HepG2 (cell line): ENCODE data around the gene CFAP46. TPM values are rescaled to one million over a fixed set of nuclear protein-coding genes. Genes with fewer than 3 reads are reported as not detected.

Experiments used
- ATAC-seq: fragments of 200-7000 bp; cut with Tn5 transposase; 3 replicates; pipeline ENCODE4 v1.9.1; 2020; ENCODE audit warnings: mild to moderate bottlenecking, moderate library complexity
- BruUV-seq: library from RNA; stranded (reverse); fragments of 400-500 nt; replicated peaks from 2 replicates; lab custom pipeline; 2021; lab: Mats Ljungman, UMichigan
- CTCF ChIA-PET: fragments of 300-600 bp; formaldehyde crosslinking; extraction: SDS; loops from one replicate; lab custom pipeline; 2021; ENCODE audit warnings: low total read pairs, inconsistent platforms, low intra/inter-chr PET ratio; lab: Yijun Ruan, JAX
- POLR2A ChIA-PET: fragments of 350-600 bp; sonication (Branson Sonifier 250); formaldehyde crosslinking; loops from one replicate; lab custom pipeline; 2020; ENCODE audit warnings: antibody characterized with exemption, inconsistent platforms; lab: Yijun Ruan, JAX
- DNase-seq: peaks from one replicate; pipeline ENCODE4 v3.0.0-alpha.2; 2015; ENCODE audit warnings: low spot score
- FAIRE-seq: peaks from 3 replicates; lab custom pipeline; 2011; peaks lifted over from hg19 to GRCh38; lab: Jason Lieb, UNC
- H2AFZ ChIP-seq: one replicate; pipeline ENCODE4 v1.6.1; 2011; ENCODE audit warnings: low read length, inconsistent platforms
- H3K27ac ChIP-seq: fragments of 300-600 bp; 3 replicates; pipeline ENCODE4 v1.8.0; 2011; ENCODE audit warnings: mixed run types, mild to moderate bottlenecking, mixed read lengths, low read length, inconsistent platforms; ENCODE audit not compliant: insufficient read depth; ENCODE audit errors: extremely low read length
- H3K27me3 ChIP-seq, 2 experiments: fragments of 200-600 bp in 1 of 2; 2 replicates in 1 of 2; 3 replicates in 1 of 2; pipeline versions ENCODE4 v1.6.0 to v1.8.0; 2011; ENCODE audit warnings: low read length in 2 of 2, mild to moderate bottlenecking in 2 of 2, moderate library complexity in 2 of 2, inconsistent platforms in 1 of 2; ENCODE audit not compliant: insufficient read depth in 2 of 2, control insufficient read depth in 1 of 2
- H3K36me3 ChIP-seq, 2 experiments: fragments of 200-600 bp in 1 of 2; replicated peaks in 1 of 2; 2 replicates in 1 of 2; 3 replicates in 1 of 2; pipeline versions ENCODE4 v1.5.1 to v1.8.0; 2011; ENCODE audit warnings: low read length in 2 of 2, inconsistent platforms in 1 of 2; ENCODE audit not compliant: insufficient read depth in 2 of 2, control insufficient read depth in 1 of 2
- H3K4me1 ChIP-seq: 2 replicates; pipeline ENCODE4 v1.5.1; 2012; ENCODE audit warnings: low read length, inconsistent platforms; ENCODE audit not compliant: insufficient read depth
- H3K4me2 ChIP-seq: 2 replicates; pipeline ENCODE4 v1.6.0; 2011; ENCODE audit warnings: low read depth, low read length, inconsistent platforms
- H3K4me3 ChIP-seq, 3 experiments: fragments of 200-600 bp in 1 of 3; sonication (generic), shearing (Covaris generic) in 1 of 3; replicated peaks in 1 of 3; 2 replicates each; pipeline ENCODE4 v1.5.1; 2011 to 2016; ENCODE audit warnings: low read length in 3 of 3, inconsistent platforms in 2 of 3, low read depth in 2 of 3, mild to moderate bottlenecking in 2 of 3, control low read depth in 1 of 3, mixed read lengths in 1 of 3; ENCODE audit not compliant: insufficient read depth in 1 of 3
- H3K79me2 ChIP-seq: one replicate; pipeline ENCODE4 v1.6.1; 2011; ENCODE audit warnings: low read length, inconsistent platforms; ENCODE audit not compliant: insufficient read depth
- H3K9ac ChIP-seq: 2 replicates; pipeline ENCODE4 v1.6.0; 2011; ENCODE audit warnings: mild to moderate bottlenecking, low read depth, low read length, inconsistent platforms; ENCODE audit not compliant: insufficient read depth
- H3K9me3 ChIP-seq: 2 replicates; pipeline ENCODE4 v1.5.1; 2012; ENCODE audit warnings: mild to moderate bottlenecking, low read length
- H4K20me1 ChIP-seq: 2 replicates; pipeline ENCODE4 v1.6.0; 2011; ENCODE audit warnings: inconsistent platforms, mild to moderate bottlenecking, low read length, moderate library complexity; ENCODE audit not compliant: insufficient read depth
- NFATC3 ChIP-seq: sonication (generic); formaldehyde crosslinking; IDR thresholded peaks from 2 replicates; pipeline ENCODE4 v1.5.1; 2020; ENCODE audit warnings: mild to moderate bottlenecking, missing genetic modification reagents
- RBFOX2 ChIP-seq: fragments of 200-400 bp; formaldehyde crosslinking; IDR thresholded peaks from 2 replicates; pipeline ENCODE4 v1.6.1; 2017; ENCODE audit warnings: low read depth, mild to moderate bottlenecking, low read length
- STAG1 ChIP-seq: sonication (generic); formaldehyde crosslinking; IDR thresholded peaks from 2 replicates; pipeline ENCODE4 v1.4.0; 2020; ENCODE audit warnings: missing genetic modification reagents
- TCF12 ChIP-seq, 2 experiments: fragments of 450-650 bp in 1 of 2; sonication (generic) in 1 of 2; formaldehyde crosslinking in 1 of 2; IDR thresholded peaks; 2 replicates each; pipeline versions ENCODE4 v1.6.1 to v1.8.0; 2017 to 2022; ENCODE audit warnings: antibody characterized with exemption in 1 of 2, mild to moderate bottlenecking in 1 of 2, missing genetic modification reagents in 1 of 2, moderate library complexity in 1 of 2
- ZMYM2 ChIP-seq: sonication (generic); formaldehyde crosslinking; IDR thresholded peaks from 2 replicates; pipeline ENCODE4 v1.8.0; 2022; ENCODE audit warnings: mild to moderate bottlenecking, missing genetic modification reagents
- ZNF260 ChIP-seq: sonication (generic); formaldehyde crosslinking; IDR thresholded peaks from 2 replicates; pipeline ENCODE4 v1.4.0; 2020; ENCODE audit warnings: missing genetic modification reagents, low read depth, mild to moderate bottlenecking, borderline replicate concordance
- ZNF550 ChIP-seq: sonication (generic); formaldehyde crosslinking; IDR thresholded peaks from 2 replicates; pipeline ENCODE4 v1.4.0; 2020; ENCODE audit warnings: mild to moderate bottlenecking, missing genetic modification reagents, borderline replicate concordance
- WGBS: methylation state at CpG from one replicate; pipeline ENCODE4 v1.1.6; 2017; ENCODE audit warnings: low lambda C conversion rate; 5-methylcytosine and 5-hydroxymethylcytosine counted together
- in situ Hi-C: cut with HindIII; loops from 2 replicates; pipeline ENCODE4 v1.10.0; 2017; ENCODE audit warnings: low pct_unique_long_range_greater_than_20kb; ENCODE audit not compliant: extremely low pct_ligation_motif_present
- intact Hi-C: fragments of 100-400 bp; cut with micrococcal nuclease; formaldehyde crosslinking; loops from one replicate; pipeline ENCODE4 v1.10.0; 2022; ENCODE audit not compliant: unreplicated experiment
- polyA plus RNA-seq, 8 experiments: library from polyadenylated mRNA; depleted of rRNA in 3 of 8; stranded (reverse) in 7 of 8; unstranded in 1 of 8; fragments of >200 nt; fragmentation: Illumina TruSeq in 4 of 8; extraction: Trizol in 4 of 8; gene quantifications; 2 replicates each; pipeline versions ENCODE4 v1.2.1 to v1.2.3, GENCODE V29; 2011 to 2016; ENCODE audit warnings: low read depth in 4 of 8, missing spikeins in 1 of 8, mixed read lengths in 1 of 8; ENCODE audit not compliant: insufficient read depth in 1 of 8
- total RNA-seq, 5 experiments: library from RNA; depleted of rRNA; stranded (reverse); fragments of >200 nt; fragmentation: Illumina TruSeq; extraction: Trizol; gene quantifications; 2 replicates each; pipeline ENCODE4 v1.2.3, GENCODE V29; 2016; ENCODE audit warnings: low read depth in 1 of 5

CFAP46 gene
- total and polyA plus RNA-seq, 2 of the 13 experiments (the other 11 are each of a cell fraction or from before 2014, with no cell fraction given): 0.24 to 0.84 TPM

GRCh38 chr10:132842397-132842796 lies 100.0 kb downstream of the CFAP46 start:
- CTCF ChIA-PET: no interaction called here
- no peaks in the 10 kb centered on the region for H3K36me3 ChIP-seq
- TF ChIP-seq ZNF550 (CRISPR knock-in tag) (no peak), TCF12 (IDR thresholded peaks at IDR 0.05) (no peak), TCF12 (CRISPR knock-in tag; IDR thresholded peaks at IDR 0.05) (no peak), ZMYM2 (CRISPR knock-in tag) (no peak), ZNF260 (no peak), NFATC3 (no peak), STAG1 (no peak)
- H3K4me3 ChIP-seq: no peak overlapping the region
- POLR2A ChIA-PET: no interaction called here
- no peak for ATAC-seq
- BruUV-seq: no TSS peak
- no peaks in the 10 kb centered on the region for H4K20me1 ChIP-seq
- peaks cover 18% of the 10 kb centered on the region for H3K9me3 ChIP-seq
- H3K27me3 ChIP-seq: peaks cover 8 to 24% of the 10 kb centered on the region in 2 experiments; a peak in 4 of 5 replicates
- FAIRE-seq: no peak
- in situ Hi-C loops (no loop called here), intact Hi-C loops (no loop called here)
- H3K4me1 ChIP-seq: peaks cover 9% of the 10 kb centered on the region; the same call in 1 of the 2 replicates
- H3K4me2 ChIP-seq: no peak overlapping the region
- H3K79me2 ChIP-seq: no peaks in the 10 kb centered on the region
- 65% methylated on average over 3 of the region's 3 CpGs for WGBS
- H3K27ac ChIP-seq: no peak overlapping the region
- H3K9ac ChIP-seq: no peak overlapping the region
- H2AFZ ChIP-seq: no peak overlapping the region
- DNase-seq: no peak

DNA sequence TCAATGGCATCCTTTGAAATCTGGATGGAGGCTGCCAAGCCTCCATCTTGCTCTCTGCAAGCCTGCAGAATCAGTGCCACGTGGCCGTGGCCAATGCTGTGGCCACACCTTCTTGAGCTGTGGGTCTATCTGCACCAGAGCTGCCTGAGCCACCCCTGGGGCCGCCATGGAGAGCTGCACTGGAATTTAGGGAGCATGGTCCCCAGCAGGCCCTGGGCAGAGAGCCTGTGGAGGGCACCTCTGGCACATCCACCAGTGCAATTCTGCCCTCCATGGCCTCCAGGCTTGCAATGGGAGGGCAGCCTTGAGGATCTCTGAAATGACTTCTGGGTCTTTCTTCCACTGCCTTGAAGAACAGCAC lies 100.8 kb downstream of the CFAP46 start:
- no peak overlapping the region for H3K27ac ChIP-seq
- ATAC-seq (no peak), FAIRE-seq (no peak), DNase-seq (no peak)
- BruUV-seq: no TSS peak
- no peaks in the 10 kb centered on the region for H3K79me2 ChIP-seq
- no CpG with 5 or more reads among the region's 3 CpGs for WGBS
- intact Hi-C loops (no loop called here), in situ Hi-C loops (no loop called here)
- H3K36me3 ChIP-seq: no peaks in the 10 kb centered on the region
- H3K4me3 ChIP-seq: no peak overlapping the region
- H2AFZ ChIP-seq: no peak overlapping the region
- ChIA-PET CTCF (no interaction called here), POLR2A (no interaction called here)
- no peak overlapping the region for H3K9ac ChIP-seq
- TF ChIP-seq RBFOX2: no peak
- TF ChIP-seq, all 625 proteins: peak for 0
- Histone ChIP-seq H3K9me3 (peaks cover 18% of the 10 kb centered on the region), H3K27me3 (peaks cover 5 to 18% of the 10 kb centered on the region in 2 experiments; a peak in 4 of 5 replicates), H4K20me1 (no peaks in the 10 kb centered on the region), H3K4me1 (peaks cover 16% of the 10 kb centered on the region), H3K4me2 (no peak overlapping the region)
